Measurements from ENCODE around the gene FBXO2. TPM values are rescaled to one million over a fixed set of nuclear protein-coding genes. Genes with fewer than 3 reads are reported as not detected.

Gene FBXO2
- total RNA-seq, 1 experiment from 2014 or later = 81.1 TPM

DNA sequence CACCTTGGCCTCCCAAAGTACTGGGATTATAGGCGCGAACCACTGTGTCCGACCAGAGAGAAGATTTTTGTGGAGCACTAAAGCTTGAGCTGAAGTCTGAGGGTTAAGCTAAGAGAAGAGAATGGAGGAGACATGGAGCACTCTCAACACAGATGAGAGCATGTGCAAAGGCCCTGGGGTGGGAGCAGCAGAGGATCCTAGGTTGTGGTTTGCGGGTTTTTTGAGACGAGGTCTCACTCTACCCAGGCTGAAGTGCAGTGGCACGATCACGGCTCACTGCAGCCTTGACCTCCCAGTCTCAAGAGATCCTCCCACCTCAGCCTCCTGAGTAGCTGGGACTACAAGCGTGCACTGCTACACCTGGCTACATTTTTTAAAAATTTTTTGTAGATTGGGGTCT lies 30.5 kb downstream of the FBXO2 start:
- intact Hi-C loops (cut with micrococcal nuclease) = no loop called here
- no peaks in the 10 kb centered on the region for H4K20me1 ChIP-seq (ENCODE audit: insufficient read depth)
- no peaks in the 10 kb centered on the region for H3K9me3 ChIP-seq (ENCODE audit: control insufficient read depth in 1 of 2, insufficient read depth in 1 of 2, low read depth in 1 of 2, low read length in 2 of 2)
- no peak overlapping the region for H3K9ac ChIP-seq (ENCODE audit: low read length)
- TF ChIP-seq JUND (IDR thresholded peaks at IDR 0.05) = no peak
- TF ChIP-seq, protein P1, sequence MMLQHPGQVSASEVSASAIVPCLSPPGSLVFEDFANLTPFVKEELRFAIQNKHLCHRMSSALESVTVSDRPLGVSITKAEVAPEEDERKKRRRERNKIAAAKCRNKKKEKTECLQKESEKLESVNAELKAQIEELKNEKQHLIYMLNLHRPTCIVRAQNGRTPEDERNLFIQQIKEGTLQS (IDR thresholded peaks at IDR 0.05) = no peak
- TF ChIP-seq CEBPB (IDR thresholded peaks at IDR 0.05; ENCODE audit: low read depth) = no peak
- TF ChIP-seq SP1 (IDR thresholded peaks at IDR 0.05; ENCODE audit: low read depth) = no peak
- no peak for TF ChIP-seq ZNF274 (IDR thresholded peaks at IDR 0.05; ENCODE audit: low read depth, low read length)
- no peak for TF ChIP-seq EZH2phosphoT487 (IDR thresholded peaks at IDR 0.05; ENCODE audit: borderline replicate concordance)
- TF ChIP-seq SRF (IDR thresholded peaks at IDR 0.05; ENCODE audit: low read depth) = no peak
- TF ChIP-seq, protein P2, sequence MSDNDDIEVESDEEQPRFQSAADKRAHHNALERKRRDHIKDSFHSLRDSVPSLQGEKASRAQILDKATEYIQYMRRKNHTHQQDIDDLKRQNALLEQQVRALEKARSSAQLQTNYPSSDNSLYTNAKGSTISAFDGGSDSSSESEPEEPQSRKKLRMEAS (IDR thresholded peaks at IDR 0.05) = no peak
- TF ChIP-seq ELF1 (IDR thresholded peaks at IDR 0.05; ENCODE audit: borderline replicate concordance, low read depth) = no peak
- no peak for TF ChIP-seq POLR2A (IDR thresholded peaks at IDR 0.05; ENCODE audit: borderline replicate concordance, extremely low read depth, insufficient read depth, insufficient read length)
- H3K4me1 ChIP-seq (ENCODE audit: control insufficient read depth in 1 of 2, insufficient read depth in 2 of 2, low read length in 2 of 2) = no peaks in the 10 kb centered on the region
- DNase-seq (ENCODE audit: low read depth, low spot score) (no peak), ATAC-seq (no peak)
- H3K27ac ChIP-seq (ENCODE audit: low read depth, low read length) = no peak overlapping the region
- H3K27me3 ChIP-seq (ENCODE audit: insufficient read depth, low read length) = no peaks in the 10 kb centered on the region
- no TSS peak for BruUV-seq (replicated peaks)
- no peak overlapping the region for H2AFZ ChIP-seq (ENCODE audit: low read depth, low read length, poor library complexity, severe bottlenecking)
- no peaks in the 10 kb centered on the region for H3K9me2 ChIP-seq (ENCODE audit: insufficient read depth)
- H3K4me2 ChIP-seq (ENCODE audit: low read length) = no peak overlapping the region
- no peak overlapping the region for H3K4me3 ChIP-seq (replicated peaks in 1 of 2; ENCODE audit: low read depth in 1 of 2, low read length in 2 of 2)
- H3K79me2 ChIP-seq (ENCODE audit: insufficient read depth, low read length) = no peaks in the 10 kb centered on the region
- ChIA-PET POLR2A (no interaction called here), CTCF (no interaction called here), RAD21 (ENCODE audit: low non-redundant PET in 1 of 2, low total read pairs in 2 of 2, uncharacterized antibody in 2 of 2, unreplicated experiment in 2 of 2) (no interaction called here)
- no peaks in the 10 kb centered on the region for H3K36me3 ChIP-seq (ENCODE audit: control insufficient read depth in 1 of 2, insufficient read depth in 2 of 2, low read length in 2 of 2)

DNA sequence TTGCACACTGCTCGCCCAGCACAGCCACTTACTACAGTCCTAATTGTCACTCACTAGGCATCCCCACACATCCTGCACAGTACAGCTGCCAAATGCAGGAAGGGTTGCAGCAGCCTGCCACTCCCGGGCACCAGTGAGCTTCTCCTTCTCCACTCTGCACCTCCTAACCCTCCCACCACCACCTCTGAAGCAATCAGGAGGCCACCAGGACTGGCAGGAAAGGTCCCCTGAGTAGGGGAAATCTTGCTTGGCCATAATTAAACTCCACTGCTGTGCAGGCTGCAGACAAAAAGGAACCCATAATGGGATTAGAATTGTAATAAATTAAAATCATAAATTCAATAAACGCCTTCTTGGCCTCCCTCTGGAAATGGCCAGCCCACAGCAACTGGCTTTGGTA lies 31.8 kb downstream of the FBXO2 start:
- Histone ChIP-seq H3K4me2 (ENCODE audit: low read length) (no peak overlapping the region), H3K27ac (ENCODE audit: low read depth, low read length) (no peak overlapping the region), H4K20me1 (ENCODE audit: insufficient read depth) (no peaks in the 10 kb centered on the region), H3K4me1 (ENCODE audit: control insufficient read depth in 1 of 2, insufficient read depth in 2 of 2, low read length in 2 of 2) (no peaks in the 10 kb centered on the region), H3K79me2 (ENCODE audit: insufficient read depth, low read length) (no peaks in the 10 kb centered on the region), H3K27me3 (ENCODE audit: insufficient read depth, low read length) (no peaks in the 10 kb centered on the region), H3K9me2 (ENCODE audit: insufficient read depth) (no peaks in the 10 kb centered on the region), H3K36me3 (ENCODE audit: control insufficient read depth in 1 of 2, insufficient read depth in 2 of 2, low read length in 2 of 2) (no peaks in the 10 kb centered on the region), H3K4me3 (replicated peaks in 1 of 2; ENCODE audit: low read depth in 1 of 2, low read length in 2 of 2) (no peak overlapping the region), H2AFZ (ENCODE audit: low read depth, low read length, poor library complexity, severe bottlenecking) (no peak overlapping the region), H3K9me3 (ENCODE audit: control insufficient read depth in 1 of 2, insufficient read depth in 1 of 2, low read depth in 1 of 2, low read length in 2 of 2) (no peaks in the 10 kb centered on the region), H3K9ac (ENCODE audit: low read length) (no peak overlapping the region)
- ATAC-seq (no peak), DNase-seq (ENCODE audit: low read depth, low spot score) (no peak)
- RAD21 ChIA-PET (ENCODE audit: low non-redundant PET in 1 of 2, low total read pairs in 2 of 2, uncharacterized antibody in 2 of 2, unreplicated experiment in 2 of 2) = no interaction called here
- intact Hi-C loops (cut with micrococcal nuclease) = no loop called here
- POLR2A ChIA-PET = no interaction called here
- CTCF ChIA-PET = no interaction called here
- BruUV-seq (replicated peaks) = no TSS peak
- TF ChIP-seq TCF7L2 (IDR thresholded peaks at IDR 0.05; ENCODE audit: borderline replicate concordance, extremely low read depth, insufficient read depth, insufficient read length) (no peak), EGR1 (IDR thresholded peaks at IDR 0.05; ENCODE audit: low read depth) (no peak), FOSL1 (IDR thresholded peaks at IDR 0.05; ENCODE audit: low read depth) (no peak), ELF1 (IDR thresholded peaks at IDR 0.05; ENCODE audit: borderline replicate concordance, low read depth) (no peak), SRF (IDR thresholded peaks at IDR 0.05; ENCODE audit: low read depth) (no peak), YY1 (IDR thresholded peaks at IDR 0.05; ENCODE audit: extremely low read depth, insufficient replicate concordance, low read depth, low read length) (no peak), RAD21 (IDR thresholded peaks at IDR 0.05; ENCODE audit: low read depth) (no peak), POLR2AphosphoS5 (IDR thresholded peaks at IDR 0.05; ENCODE audit: low read depth, low read length) (no peak)
- TF ChIP-seq, protein P3, sequence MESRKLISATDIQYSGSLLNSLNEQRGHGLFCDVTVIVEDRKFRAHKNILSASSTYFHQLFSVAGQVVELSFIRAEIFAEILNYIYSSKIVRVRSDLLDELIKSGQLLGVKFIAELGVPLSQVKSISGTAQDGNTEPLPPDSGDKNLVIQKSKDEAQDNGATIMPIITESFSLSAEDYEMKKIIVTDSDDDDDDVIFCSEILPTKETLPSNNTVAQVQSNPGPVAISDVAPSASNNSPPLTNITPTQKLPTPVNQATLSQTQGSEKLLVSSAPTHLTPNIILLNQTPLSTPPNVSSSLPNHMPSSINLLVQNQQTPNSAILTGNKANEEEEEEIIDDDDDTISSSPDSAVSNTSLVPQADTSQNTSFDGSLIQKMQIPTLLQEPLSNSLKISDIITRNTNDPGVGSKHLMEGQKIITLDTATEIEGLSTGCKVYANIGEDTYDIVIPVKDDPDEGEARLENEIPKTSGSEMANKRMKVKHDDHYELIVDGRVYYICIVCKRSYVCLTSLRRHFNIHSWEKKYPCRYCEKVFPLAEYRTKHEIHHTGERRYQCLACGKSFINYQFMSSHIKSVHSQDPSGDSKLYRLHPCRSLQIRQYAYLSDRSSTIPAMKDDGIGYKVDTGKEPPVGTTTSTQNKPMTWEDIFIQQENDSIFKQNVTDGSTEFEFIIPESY (IDR thresholded peaks at IDR 0.05; ENCODE audit: extremely low read depth, insufficient replicate concordance, low read length) = no peak
- TF ChIP-seq, protein P2 (IDR thresholded peaks at IDR 0.05) = no peak
